HepG2 (cell line): Measurements from ENCODE around the gene GATC. TPM values are rescaled to one million over a fixed set of nuclear protein-coding genes. Genes with fewer than 3 reads are reported as not detected.

Experiments
- ATF2 ChIP-seq: sonication (generic); formaldehyde crosslinking; IDR thresholded peaks from 2 replicates; pipeline ENCODE4 v1.4.0; 2020; ENCODE audit warnings: missing genetic modification reagents
- FOXK1 ChIP-seq: sonication (generic); formaldehyde crosslinking; IDR thresholded peaks from 2 replicates; pipeline ENCODE4 v1.4.0; 2020; ENCODE audit warnings: low read depth, missing genetic modification reagents, borderline replicate concordance
- FOXP4 ChIP-seq: sonication (generic); formaldehyde crosslinking; IDR thresholded peaks from 2 replicates; pipeline ENCODE4 v1.4.0; 2020; ENCODE audit warnings: missing genetic modification reagents
- KMT2A ChIP-seq: sonication (generic); formaldehyde crosslinking; IDR thresholded peaks from 2 replicates; pipeline ENCODE4 v1.4.0; 2020; ENCODE audit warnings: missing genetic modification reagents
- MLLT10 ChIP-seq: sonication (generic); formaldehyde crosslinking; IDR thresholded peaks from 2 replicates; pipeline ENCODE4 v1.4.0; 2020; ENCODE audit warnings: missing genetic modification reagents
- PAXIP1 ChIP-seq: sonication (generic); formaldehyde crosslinking; conservative IDR thresholded peaks from 2 replicates; pipeline ENCODE4 v1.4.0; 2020; ENCODE audit warnings: mild to moderate bottlenecking, missing genetic modification reagents, moderate library complexity
- RCOR2 ChIP-seq: IDR thresholded peaks from 2 replicates; pipeline ENCODE4 v1.6.1; 2016; ENCODE audit warnings: missing biosample characterization, missing genetic modification reagents
- RFXAP ChIP-seq: sonication (generic); formaldehyde crosslinking; IDR thresholded peaks from 2 replicates; pipeline ENCODE4 v1.4.0; 2020; ENCODE audit warnings: missing genetic modification reagents, borderline replicate concordance
- SOX6 ChIP-seq, 2 experiments: fragments of 450-650 bp in 1 of 2; sonication (generic) in 1 of 2; formaldehyde crosslinking in 1 of 2; IDR thresholded peaks; 2 replicates each; pipeline versions ENCODE4 v1.4.0 to v1.6.1; 2017 to 2020; ENCODE audit warnings: antibody characterized with exemption in 1 of 2, mild to moderate bottlenecking in 1 of 2, missing genetic modification reagents in 1 of 2
- SRF ChIP-seq: IDR thresholded peaks from 2 replicates; pipeline ENCODE4 v1.6.1; 2011; ENCODE audit warnings: mild to moderate bottlenecking, low read depth, low read length, moderate library complexity
- THAP9 ChIP-seq: sonication (generic); formaldehyde crosslinking; IDR thresholded peaks from 2 replicates; pipeline ENCODE4; 2020; ENCODE audit warnings: missing genetic modification reagents, mild to moderate bottlenecking, borderline replicate concordance
- ZMAT5 ChIP-seq: sonication (generic); formaldehyde crosslinking; IDR thresholded peaks from 2 replicates; pipeline ENCODE4 v1.5.0; 2020; ENCODE audit warnings: mild to moderate bottlenecking, low read depth, missing genetic modification reagents, borderline replicate concordance
- ZNF143 ChIP-seq: sonication (generic); formaldehyde crosslinking; IDR thresholded peaks from 2 replicates; pipeline ENCODE4 v1.4.0; 2020; ENCODE audit warnings: missing genetic modification reagents
- ZNF263 ChIP-seq: sonication (generic); formaldehyde crosslinking; IDR thresholded peaks from 2 replicates; pipeline ENCODE4 v1.4.0; 2020; ENCODE audit warnings: missing genetic modification reagents
- ZNF704 ChIP-seq: sonication (generic); formaldehyde crosslinking; IDR thresholded peaks from 2 replicates; pipeline ENCODE4 v1.8.1; 2023; ENCODE audit warnings: mild to moderate bottlenecking, inconsistent platforms, moderate library complexity, missing genetic modification reagents, borderline replicate concordance
- ZNF749 ChIP-seq: sonication (generic); formaldehyde crosslinking; IDR thresholded peaks from 2 replicates; pipeline ENCODE4 v1.8.0; 2022; ENCODE audit warnings: mild to moderate bottlenecking, missing genetic modification reagents, moderate library complexity, borderline replicate concordance
- polyA plus RNA-seq, 8 experiments: library from polyadenylated mRNA; depleted of rRNA in 3 of 8; stranded (reverse) in 7 of 8; unstranded in 1 of 8; fragments of >200 nt; fragmentation: Illumina TruSeq in 4 of 8; extraction: Trizol in 4 of 8; gene quantifications; 2 replicates each; pipeline versions ENCODE4 v1.2.1 to v1.2.3, GENCODE V29; 2011 to 2016; ENCODE audit warnings: low read depth in 4 of 8, missing spikeins in 1 of 8, mixed read lengths in 1 of 8; ENCODE audit not compliant: insufficient read depth in 1 of 8
- total RNA-seq, 5 experiments: library from RNA; depleted of rRNA; stranded (reverse); fragments of >200 nt; fragmentation: Illumina TruSeq; extraction: Trizol; gene quantifications; 2 replicates each; pipeline ENCODE4 v1.2.3, GENCODE V29; 2016; ENCODE audit warnings: low read depth in 1 of 5

The GATC gene
- total and polyA plus RNA-seq, 2 of the 13 experiments (the other 11 are each of a cell fraction or from before 2014, with no cell fraction given) = 17.7 to 29.7 TPM

- TF ChIP-seq ZNF704 (CRISPR knock-in tag) (0 out of 2 replicates have a peak, but pooled peaks have one; percentile 51), FOXK1 (CRISPR knock-in tag) (peak; percentile 71; the same call in 1 of the 2 replicates), ZNF143 (peak; percentile 46; the same call in 1 of the 2 replicates), KMT2A (CRISPR knock-in tag) (peak; percentile 76; the same call in 1 of the 2 replicates), THAP9 (CRISPR knock-in tag) (peak; percentile 94; the same call in 1 of the 2 replicates), PAXIP1 (CRISPR knock-in tag) (peak; percentile 59), MLLT10 (CRISPR knock-in tag) (no peak), RCOR2 (CRISPR knock-in tag) (no peak), ZNF749 (no peak), RFXAP (CRISPR knock-in tag) (peak; percentile 68; the same call in 1 of the 2 replicates), FOXP4 (CRISPR knock-in tag) (peak; percentile 27; the same call in 1 of the 2 replicates), SRF (peak; percentile 72; the same call in 1 of the 2 replicates), ZMAT5 (no peak), SOX6 (IDR thresholded peaks at IDR 0.05) (no peak), SOX6 (CRISPR knock-in tag; IDR thresholded peaks at IDR 0.05) (no peak), ZNF263 (CRISPR knock-in tag) (peak; percentile 89), ATF2 (CRISPR knock-in tag) (no peak)
These were observed 8.3 kb upstream of the GATC start, which contains the start of gene COX6A1 (continued) for GRCh38 chr12:120437735-120438494.
